WTC11 (cell line): ENCODE data around the gene CRELD2. TPM values are rescaled to one million over a fixed set of nuclear protein-coding genes. Genes with fewer than 3 reads are reported as not detected.

Experiments
- ATAC-seq: fragments of 200-7000 bp; cut with Tn5 transposase; 2 replicates; pipeline ENCODE4 v1.10.0; 2021; ENCODE audit warnings: mild to moderate bottlenecking, moderate library complexity
- CTCF ChIA-PET: fragments of 300-600 bp; sonication (Branson Sonifier 250); formaldehyde crosslinking; loops from one replicate; lab custom pipeline; 2021; ENCODE audit warnings: antibody characterized with exemption; lab: Charles Lee
- POLR2A ChIA-PET: fragments of 350-600 bp; sonication (Branson Sonifier 250); formaldehyde crosslinking; loops from one replicate; lab custom pipeline; 2021; ENCODE audit warnings: antibody characterized with exemption; lab: Charles Lee
- DNase-seq: peaks from one replicate; pipeline ENCODE4 v3.0.0; 2021; ENCODE audit warnings: low spot score
- H3K27ac Mint-ChIP-seq: 2 replicates; pipeline ENCODE4 v1.8.0; 2021; ENCODE audit warnings: mixed read lengths
- H3K27me3 Mint-ChIP-seq: 2 replicates; pipeline ENCODE4 v1.8.0; 2021; ENCODE audit warnings: low read depth, mild to moderate bottlenecking, moderate library complexity, mixed read lengths
- H3K36me3 Mint-ChIP-seq: 2 replicates; pipeline ENCODE4 v1.8.0; 2021; ENCODE audit warnings: mixed read lengths
- H3K4me1 Mint-ChIP-seq: 2 replicates; pipeline ENCODE4 v1.8.0; 2022; ENCODE audit warnings: mixed read lengths
- H3K4me3 Mint-ChIP-seq: 2 replicates; pipeline ENCODE4 v1.8.0; 2021; ENCODE audit warnings: mild to moderate bottlenecking, moderate library complexity, mixed read lengths
- H3K9me3 Mint-ChIP-seq: 2 replicates; pipeline ENCODE4 v1.8.0; 2021; ENCODE audit warnings: mixed read lengths
- ARID4B ChIP-seq: sonication (generic); formaldehyde crosslinking; IDR thresholded peaks from 2 replicates; pipeline ENCODE4 v1.8.0; 2023; ENCODE audit warnings: missing genetic modification reagents, mild to moderate bottlenecking, borderline replicate concordance
- ATF1 ChIP-seq: sonication (generic); formaldehyde crosslinking; IDR thresholded peaks from 2 replicates; pipeline ENCODE4 v1.8.1; 2023; ENCODE audit warnings: mild to moderate bottlenecking, moderate library complexity, missing genetic modification reagents
- FOXK1 ChIP-seq: sonication (generic); formaldehyde crosslinking; IDR thresholded peaks from 2 replicates; pipeline ENCODE4 v1.8.0; 2022; ENCODE audit warnings: mild to moderate bottlenecking, moderate library complexity, missing genetic modification reagents
- MYBL2 ChIP-seq: sonication (generic); formaldehyde crosslinking; IDR thresholded peaks from 2 replicates; pipeline ENCODE4 v1.8.1; 2023; ENCODE audit warnings: mild to moderate bottlenecking, moderate library complexity, missing genetic modification reagents
- PREB ChIP-seq: sonication (generic); formaldehyde crosslinking; IDR thresholded peaks from 2 replicates; pipeline ENCODE4 v1.8.1; 2022; ENCODE audit warnings: mild to moderate bottlenecking, missing genetic modification reagents, moderate library complexity, borderline replicate concordance
- PRRX2 ChIP-seq: fragments of 250-450 bp; sonication (Bioruptor Pico); IDR thresholded peaks from 2 replicates; pipeline ENCODE4 v1.8.0; 2021; ENCODE audit warnings: mild to moderate bottlenecking
- SP1 ChIP-seq: sonication (generic); formaldehyde crosslinking; conservative IDR thresholded peaks from 2 replicates; pipeline ENCODE4 v1.8.1; 2022; ENCODE audit warnings: missing genetic modification reagents
- TEAD1 ChIP-seq: sonication (generic); formaldehyde crosslinking; IDR thresholded peaks from 2 replicates; pipeline ENCODE4 v1.8.0; 2022; ENCODE audit warnings: mild to moderate bottlenecking, missing genetic modification reagents
- ZBTB21 ChIP-seq: sonication (generic); formaldehyde crosslinking; IDR thresholded peaks from 2 replicates; pipeline ENCODE4 v1.8.1; 2023; ENCODE audit warnings: mild to moderate bottlenecking, missing genetic modification reagents, borderline replicate concordance
- ZBTB43 ChIP-seq: sonication (generic); formaldehyde crosslinking; IDR thresholded peaks from 2 replicates; pipeline ENCODE4 v1.8.1; 2023; ENCODE audit warnings: mild to moderate bottlenecking, missing genetic modification reagents
- ZNF138 ChIP-seq: sonication (generic); formaldehyde crosslinking; conservative IDR thresholded peaks from 2 replicates; pipeline ENCODE4 v1.8.1; 2022; ENCODE audit warnings: mild to moderate bottlenecking, moderate library complexity, missing genetic modification reagents
- total RNA-seq: library from RNA; stranded (reverse); gene quantifications from 3 replicates; pipeline ENCODE4 v1.2.3, GENCODE V29; 2021
- TF ChIP-seq, protein P1 (sequence below): fragments of 250-450 bp; sonication (Bioruptor Pico); IDR thresholded peaks from 2 replicates; pipeline ENCODE4 v1.9.0; 2021; ENCODE audit warnings: mild to moderate bottlenecking, borderline replicate concordance
- TF ChIP-seq, protein P2 (sequence below): sonication (generic); formaldehyde crosslinking; IDR thresholded peaks from 2 replicates; pipeline ENCODE4 v1.8.1; 2022; ENCODE audit warnings: low read depth, missing genetic modification reagents, borderline replicate concordance

CRELD2 gene
- total RNA-seq, 1 experiment from 2014 or later, result 42.8 TPM

DNA sequence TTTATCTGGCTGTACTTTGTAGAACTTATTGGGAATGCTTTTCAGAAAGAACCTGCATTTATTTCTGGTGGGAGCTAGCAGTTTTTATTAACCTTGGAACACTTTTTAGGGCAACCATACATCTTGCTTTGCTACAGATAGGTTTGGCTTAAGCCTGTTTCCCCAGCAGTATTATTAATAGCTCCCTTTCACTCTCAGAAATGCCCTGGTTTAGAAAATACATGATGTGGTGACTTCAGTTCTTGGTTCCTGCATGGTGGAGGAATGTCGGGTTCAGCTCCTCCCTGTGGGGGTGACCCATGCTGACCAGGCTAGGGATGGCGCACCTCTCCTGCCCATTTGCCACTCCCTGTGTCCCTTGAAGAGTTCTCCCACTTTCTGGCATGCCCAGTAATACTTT lies 36.6 kb upstream of the CRELD2 start (continued):
- TF ChIP-seq, protein P1, sequence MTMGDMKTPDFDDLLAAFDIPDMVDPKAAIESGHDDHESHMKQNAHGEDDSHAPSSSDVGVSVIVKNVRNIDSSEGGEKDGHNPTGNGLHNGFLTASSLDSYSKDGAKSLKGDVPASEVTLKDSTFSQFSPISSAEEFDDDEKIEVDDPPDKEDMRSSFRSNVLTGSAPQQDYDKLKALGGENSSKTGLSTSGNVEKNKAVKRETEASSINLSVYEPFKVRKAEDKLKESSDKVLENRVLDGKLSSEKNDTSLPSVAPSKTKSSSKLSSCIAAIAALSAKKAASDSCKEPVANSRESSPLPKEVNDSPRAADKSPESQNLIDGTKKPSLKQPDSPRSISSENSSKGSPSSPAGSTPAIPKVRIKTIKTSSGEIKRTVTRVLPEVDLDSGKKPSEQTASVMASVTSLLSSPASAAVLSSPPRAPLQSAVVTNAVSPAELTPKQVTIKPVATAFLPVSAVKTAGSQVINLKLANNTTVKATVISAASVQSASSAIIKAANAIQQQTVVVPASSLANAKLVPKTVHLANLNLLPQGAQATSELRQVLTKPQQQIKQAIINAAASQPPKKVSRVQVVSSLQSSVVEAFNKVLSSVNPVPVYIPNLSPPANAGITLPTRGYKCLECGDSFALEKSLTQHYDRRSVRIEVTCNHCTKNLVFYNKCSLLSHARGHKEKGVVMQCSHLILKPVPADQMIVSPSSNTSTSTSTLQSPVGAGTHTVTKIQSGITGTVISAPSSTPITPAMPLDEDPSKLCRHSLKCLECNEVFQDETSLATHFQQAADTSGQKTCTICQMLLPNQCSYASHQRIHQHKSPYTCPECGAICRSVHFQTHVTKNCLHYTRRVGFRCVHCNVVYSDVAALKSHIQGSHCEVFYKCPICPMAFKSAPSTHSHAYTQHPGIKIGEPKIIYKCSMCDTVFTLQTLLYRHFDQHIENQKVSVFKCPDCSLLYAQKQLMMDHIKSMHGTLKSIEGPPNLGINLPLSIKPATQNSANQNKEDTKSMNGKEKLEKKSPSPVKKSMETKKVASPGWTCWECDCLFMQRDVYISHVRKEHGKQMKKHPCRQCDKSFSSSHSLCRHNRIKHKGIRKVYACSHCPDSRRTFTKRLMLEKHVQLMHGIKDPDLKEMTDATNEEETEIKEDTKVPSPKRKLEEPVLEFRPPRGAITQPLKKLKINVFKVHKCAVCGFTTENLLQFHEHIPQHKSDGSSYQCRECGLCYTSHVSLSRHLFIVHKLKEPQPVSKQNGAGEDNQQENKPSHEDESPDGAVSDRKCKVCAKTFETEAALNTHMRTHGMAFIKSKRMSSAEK (CRISPR knock-in tag), result no peak
- TF ChIP-seq ATF1, result no peak
- TF ChIP-seq PRRX2, result no peak
- TF ChIP-seq ARID4B, result no peak
- no peak for TF ChIP-seq PREB (CRISPR knock-in tag)
- no peak for TF ChIP-seq ZBTB21 (CRISPR knock-in tag)
- no peak for TF ChIP-seq ZNF138 (CRISPR knock-in tag)
- TF ChIP-seq, protein P2, sequence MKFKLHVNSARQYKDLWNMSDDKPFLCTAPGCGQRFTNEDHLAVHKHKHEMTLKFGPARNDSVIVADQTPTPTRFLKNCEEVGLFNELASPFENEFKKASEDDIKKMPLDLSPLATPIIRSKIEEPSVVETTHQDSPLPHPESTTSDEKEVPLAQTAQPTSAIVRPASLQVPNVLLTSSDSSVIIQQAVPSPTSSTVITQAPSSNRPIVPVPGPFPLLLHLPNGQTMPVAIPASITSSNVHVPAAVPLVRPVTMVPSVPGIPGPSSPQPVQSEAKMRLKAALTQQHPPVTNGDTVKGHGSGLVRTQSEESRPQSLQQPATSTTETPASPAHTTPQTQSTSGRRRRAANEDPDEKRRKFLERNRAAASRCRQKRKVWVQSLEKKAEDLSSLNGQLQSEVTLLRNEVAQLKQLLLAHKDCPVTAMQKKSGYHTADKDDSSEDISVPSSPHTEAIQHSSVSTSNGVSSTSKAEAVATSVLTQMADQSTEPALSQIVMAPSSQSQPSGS, result no peak
- TF ChIP-seq MYBL2 (CRISPR knock-in tag), result no peak
- TF ChIP-seq TEAD1, result no peak
- no peak for TF ChIP-seq ZBTB43 (CRISPR knock-in tag)

DNA sequence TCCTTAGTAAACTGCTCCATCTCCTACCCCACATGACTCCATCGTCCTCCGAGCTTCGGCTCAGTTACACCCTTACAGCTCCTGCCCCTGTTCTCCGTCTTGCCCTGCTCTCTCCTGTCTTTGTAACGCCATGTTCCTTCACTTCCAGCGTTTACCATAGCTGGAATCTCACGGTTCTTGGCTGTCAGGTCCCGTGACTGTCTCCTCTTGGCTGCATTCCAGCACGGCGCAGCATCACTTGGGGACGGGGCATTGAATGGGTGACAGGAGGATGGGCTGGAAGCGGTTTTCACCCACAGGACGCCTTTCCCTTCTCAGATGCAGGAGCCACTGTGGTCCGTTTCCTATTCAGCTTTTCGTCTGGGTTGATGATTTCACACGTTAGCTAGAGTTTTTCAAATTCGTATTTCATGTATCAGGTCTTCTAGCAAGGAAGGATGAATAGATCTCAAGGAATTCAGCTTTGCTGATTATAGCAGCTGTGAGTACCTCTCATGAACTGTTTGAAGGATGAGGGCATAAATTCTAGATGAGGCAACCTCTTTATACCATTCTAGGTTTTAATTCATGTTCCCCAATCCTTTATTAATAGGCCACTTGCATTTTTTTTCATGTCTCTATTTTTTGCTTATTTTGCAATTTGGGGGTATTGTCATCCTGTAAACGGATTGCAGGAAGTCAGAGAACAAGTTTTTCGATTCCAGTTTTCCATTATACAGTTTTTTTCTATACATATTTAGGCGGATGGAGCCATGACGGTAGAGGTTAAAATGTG lies 35.7 kb upstream of the CRELD2 start:
- H3K36me3 Mint-ChIP-seq, result peaks cover 68% of the 10 kb centered on the region
- POLR2A ChIA-PET, result no interaction called here
- no peaks in the 10 kb centered on the region for H3K27me3 Mint-ChIP-seq
- peaks cover 9% of the 10 kb centered on the region for H3K4me1 Mint-ChIP-seq
- H3K9me3 Mint-ChIP-seq, result peaks cover 6% of the 10 kb centered on the region
- CTCF ChIA-PET, result interaction anchor here (1.2 kb wide), 1 partner anchor 148 kb away, joined by 5 read pairs; no protein-coding TSS in a partner anchor
- peak overlapping the region; percentile 91 for H3K27ac Mint-ChIP-seq
- ATAC-seq (no peak), DNase-seq (no peak)
- H3K4me3 Mint-ChIP-seq, result no peak overlapping the region
- TF ChIP-seq SP1, result no peak
- no peak for TF ChIP-seq FOXK1
